IMR-90 (cell line): ENCODE data around the gene KLHL36. TPM values are rescaled to one million over a fixed set of nuclear protein-coding genes. Genes with fewer than 3 reads are reported as not detected.

Experiments used
- ATAC-seq: fragments of 200-7000 bp; cut with Tn5 transposase; 2 replicates; pipeline ENCODE4 v1.9.1; 2020; ENCODE audit warnings: low read depth, mild to moderate bottlenecking, moderate library complexity
- BruUV-seq: library from RNA; stranded (reverse); fragments of 400-500 nt; replicated peaks from 2 replicates; lab custom pipeline; 2021; lab: Mats Ljungman, UMichigan
- CTCF ChIA-PET: fragments of 300-600 bp; formaldehyde crosslinking; extraction: SDS; loops from one replicate; lab custom pipeline; 2021; ENCODE audit warnings: antibody characterized with exemption; lab: Yijun Ruan, JAX
- POLR2A ChIA-PET: fragments of 300-600 bp; sonication (Branson Sonifier 250); formaldehyde crosslinking; loops from one replicate; lab custom pipeline; 2022; ENCODE audit warnings: antibody characterized with exemption; ENCODE audit not compliant: unreplicated experiment; lab: Charles Lee
- DNase-seq: peaks from one replicate; pipeline ENCODE4 v3.0.0; 2013
- H2AFZ ChIP-seq: replicated peaks from 2 replicates; pipeline ENCODE3; 2013; ENCODE audit warnings: low read length, mild to moderate bottlenecking; ENCODE audit not compliant: poor library complexity
- H2AK5ac ChIP-seq: 2 replicates; pipeline ENCODE4 v1.6.1; 2013; ENCODE audit warnings: low read depth, low read length, inconsistent platforms
- H2AK9ac ChIP-seq: replicated peaks from 2 replicates; pipeline ENCODE3; 2013; ENCODE audit warnings: mild to moderate bottlenecking, low read depth, low read length, moderate library complexity; ENCODE audit not compliant: poor library complexity
- H2BK120ac ChIP-seq: 2 replicates; pipeline ENCODE4 v1.6.1; 2013; ENCODE audit warnings: low read depth, low read length, inconsistent platforms
- H2BK15ac ChIP-seq: 3 replicates; pipeline ENCODE4 v1.6.1; 2013; ENCODE audit warnings: low read depth, low read length, inconsistent platforms
- H2BK20ac ChIP-seq: 2 replicates; pipeline ENCODE4 v1.6.1; 2013; ENCODE audit warnings: low read depth, mild to moderate bottlenecking, inconsistent platforms, low read length, moderate library complexity
- H2BK5ac ChIP-seq: 2 replicates; pipeline ENCODE4 v1.6.1; 2013; ENCODE audit warnings: mild to moderate bottlenecking, low read depth, low read length, inconsistent platforms; ENCODE audit not compliant: poor library complexity, severe bottlenecking
- H3K14ac ChIP-seq: replicated peaks from 2 replicates; pipeline ENCODE4 v1.6.1; 2013; ENCODE audit warnings: low read depth, low read length, inconsistent platforms
- H3K18ac ChIP-seq: 2 replicates; pipeline ENCODE4 v1.6.1; 2013; ENCODE audit warnings: low read depth, low read length, control low read depth
- H3K23ac ChIP-seq: 2 replicates; pipeline ENCODE4 v1.6.1; 2013; ENCODE audit warnings: low read depth, low read length, inconsistent platforms
- H3K27ac ChIP-seq: 2 replicates; pipeline ENCODE4 v1.5.1; 2013; ENCODE audit warnings: mild to moderate bottlenecking, control low read depth, low read length; ENCODE audit not compliant: insufficient read depth
- H3K27me3 ChIP-seq: 2 replicates; pipeline ENCODE4 v1.6.1; 2013; ENCODE audit warnings: low read length; ENCODE audit not compliant: control insufficient read depth, insufficient read depth
- H3K36me3 ChIP-seq: 2 replicates; pipeline ENCODE4 v1.6.1; 2013; ENCODE audit warnings: low read length, mixed read lengths; ENCODE audit not compliant: control insufficient read depth, insufficient read depth
- H3K4ac ChIP-seq: 2 replicates; pipeline ENCODE4 v1.6.1; 2013; ENCODE audit warnings: low read depth, low read length, inconsistent platforms
- H3K4me1 ChIP-seq: 2 replicates; pipeline ENCODE4 v1.6.1; 2013; ENCODE audit warnings: low read length, mixed read lengths; ENCODE audit not compliant: control insufficient read depth, insufficient read depth
- H3K4me2 ChIP-seq: 2 replicates; pipeline ENCODE4 v1.6.1; 2013; ENCODE audit warnings: low read depth, mild to moderate bottlenecking, control low read depth, low read length, moderate library complexity
- H3K4me3 ChIP-seq: 2 replicates; pipeline ENCODE4 v1.5.1; 2013; ENCODE audit warnings: low read depth, mild to moderate bottlenecking, control low read depth, low read length, moderate library complexity; ENCODE audit not compliant: insufficient read depth
- H3K56ac ChIP-seq: 2 replicates; pipeline ENCODE4 v1.6.1; 2013; ENCODE audit warnings: low read length, inconsistent platforms; ENCODE audit not compliant: insufficient read depth; ENCODE audit errors: extremely low read depth
- H3K79me1 ChIP-seq, 2 experiments: 2 replicates each; pipeline ENCODE4 v1.6.1; 2013; ENCODE audit warnings: low read length in 2 of 2, inconsistent platforms in 1 of 2, low read depth in 1 of 2
- H3K9ac ChIP-seq: 2 replicates; pipeline ENCODE4 v1.6.1; 2013; ENCODE audit warnings: low read depth, low read length, control low read depth
- H3K9me1 ChIP-seq: 2 replicates; pipeline ENCODE4 v1.6.1; 2013; ENCODE audit warnings: low read length, inconsistent platforms; ENCODE audit not compliant: insufficient read depth
- H3K9me3 ChIP-seq: 2 replicates; pipeline ENCODE4 v1.6.1; 2013; ENCODE audit warnings: low read length; ENCODE audit not compliant: control insufficient read depth, insufficient read depth
- H4K20me1 ChIP-seq: 2 replicates; pipeline ENCODE4 v1.6.1; 2013; ENCODE audit warnings: low read length, inconsistent platforms; ENCODE audit not compliant: insufficient read depth
- H4K5ac ChIP-seq: 2 replicates; pipeline ENCODE4 v1.6.1; 2013; ENCODE audit warnings: mild to moderate bottlenecking, low read depth, low read length, control low read depth
- H4K8ac ChIP-seq, 2 experiments: 2 replicates each; pipeline ENCODE4 v1.6.1; 2013; ENCODE audit warnings: low read depth in 2 of 2, low read length in 2 of 2, control low read depth in 1 of 2, inconsistent platforms in 1 of 2
- H4K91ac ChIP-seq: 2 replicates; pipeline ENCODE4 v1.6.1; 2013; ENCODE audit warnings: low read depth, low read length, inconsistent platforms; ENCODE audit not compliant: insufficient read depth
- BHLHE40 ChIP-seq: fragments of 150-350 bp; IDR thresholded peaks from 2 replicates; pipeline ENCODE4 v1.6.1; 2016; ENCODE audit warnings: mild to moderate bottlenecking, low read depth, low read length
- CEBPB ChIP-seq: IDR thresholded peaks from 2 replicates; pipeline ENCODE4 v1.6.1; 2012; ENCODE audit warnings: low read depth, low read length, improper control_type of control experiment
- CHD1 ChIP-seq: IDR thresholded peaks from 2 replicates; pipeline ENCODE4 v1.6.1; 2012; ENCODE audit warnings: low read depth, low read length, improper control_type of control experiment
- ELK1 ChIP-seq: fragments of 150-350 bp; IDR thresholded peaks from 2 replicates; pipeline ENCODE4 v1.6.1; 2016; ENCODE audit warnings: low read depth, mild to moderate bottlenecking, low read length, moderate library complexity, borderline replicate concordance
- FOS ChIP-seq: fragments of 150-350 bp; IDR thresholded peaks from 2 replicates; pipeline ENCODE4 v1.6.1; 2016; ENCODE audit warnings: low read depth, low read length
- MAFK ChIP-seq: IDR thresholded peaks from 2 replicates; pipeline ENCODE4 v1.6.1; 2012; ENCODE audit warnings: low read depth, low read length, improper control_type of control experiment
- MAZ ChIP-seq: IDR thresholded peaks from 2 replicates; pipeline ENCODE4 v1.6.1; 2012; ENCODE audit warnings: low read depth, mild to moderate bottlenecking, low read length, improper control_type of control experiment, moderate library complexity, borderline replicate concordance
- MXI1 ChIP-seq: IDR thresholded peaks from 2 replicates; pipeline ENCODE4 v1.6.1; 2012; ENCODE audit warnings: low read depth, mild to moderate bottlenecking, low read length, moderate library complexity, borderline replicate concordance
- NFE2L2 ChIP-seq: fragments of 150-350 bp; IDR thresholded peaks from 2 replicates; pipeline ENCODE4 v1.6.1; 2016; ENCODE audit warnings: low read depth, mild to moderate bottlenecking, low read length
- POLR2A ChIP-seq: IDR thresholded peaks from 2 replicates; pipeline ENCODE4 v1.6.1; 2012; ENCODE audit warnings: mild to moderate bottlenecking, low read depth, low read length
- RAD21 ChIP-seq: IDR thresholded peaks from 2 replicates; pipeline ENCODE4 v1.6.1; 2012; ENCODE audit warnings: low read length, improper control_type of control experiment
- RCOR1 ChIP-seq: IDR thresholded peaks from 2 replicates; pipeline ENCODE4 v1.6.1; 2012; ENCODE audit warnings: mild to moderate bottlenecking, low read length, improper control_type of control experiment; ENCODE audit not compliant: insufficient replicate concordance
- RFX5 ChIP-seq: IDR thresholded peaks from 2 replicates; pipeline ENCODE4 v1.8.0; 2012; ENCODE audit warnings: low read depth, mild to moderate bottlenecking, low read length, moderate library complexity
- SMC3 ChIP-seq: fragments of 150-350 bp; IDR thresholded peaks from 2 replicates; pipeline ENCODE4 v1.6.1; 2016; ENCODE audit warnings: low read depth, mild to moderate bottlenecking, antibody characterized with exemption, low read length, moderate library complexity
- USF2 ChIP-seq: fragments of 150-350 bp; IDR thresholded peaks from 2 replicates; pipeline ENCODE4 v1.6.1; 2017; ENCODE audit warnings: mild to moderate bottlenecking, antibody characterized with exemption, low read length, low read depth
- WGBS, 2 experiments: methylation state at CpG; one replicate each; pipeline versions ENCODE4 v1.1.5 to v1.1.7; 2013; ENCODE audit warnings: missing lambda C conversion rate in 2 of 2; ENCODE audit not compliant: insufficient read length in 1 of 2; ENCODE audit errors: extremely low coverage in 2 of 2; 5-methylcytosine and 5-hydroxymethylcytosine counted together
- dilution Hi-C: fragments of 300-500 bp; cut with HindIII; formaldehyde crosslinking; loops from one replicate; pipeline ENCODE4 v1.14.3; 2018; ENCODE audit warnings: low sequenced_read_pairs; ENCODE audit not compliant: unreplicated experiment
- in situ Hi-C: fragments of 300-500 bp; cut with MboI; formaldehyde crosslinking; loops from 3 replicates; pipeline ENCODE4 v1.14.3; 2019; ENCODE audit warnings: low sequenced_read_pairs, inconsistent platforms, mixed read lengths
- intact Hi-C: fragments of 100-400 bp; cut with micrococcal nuclease; formaldehyde crosslinking; loops from 2 replicates; pipeline ENCODE4 v1.10.0; 2022
- polyA plus RNA-seq, 3 experiments: library from polyadenylated mRNA; depleted of rRNA; stranded (reverse); fragments of >200 nt; gene quantifications; 2 replicates each; pipeline ENCODE4 v1.2.3, GENCODE V29; 2012; ENCODE audit warnings: low replicate concordance in 1 of 3
- total RNA-seq: library from RNA; depleted of rRNA; stranded (reverse); fragments of >200 nt; gene quantifications from 2 replicates; pipeline ENCODE4 v1.2.3, GENCODE V29; 2012

KLHL36 gene
- total and polyA plus RNA-seq, 2 of the 4 experiments (the other 2 are of a cell fraction), result 45.9 to 46.3 TPM

GRCh38 chr16:84656649-84657048 lies 8.3 kb downstream of the KLHL36 start:
- ATAC-seq (no peak), DNase-seq (no peak)
- Histone ChIP-seq H4K8ac (no peak overlapping the region), H3K56ac (no peak overlapping the region), H3K9me3 (no peaks in the 10 kb centered on the region), H2AFZ (no peak overlapping the region), H3K4me1 (no peaks in the 10 kb centered on the region), H3K36me3 (peaks cover 62% of the 10 kb centered on the region), H3K9me1 (peaks cover 17% of the 10 kb centered on the region), H2BK20ac (no peak overlapping the region), H2AK5ac (no peak overlapping the region), H3K9ac (no peak overlapping the region), H3K27ac (no peak overlapping the region), H3K79me1 (peaks cover 40 to 80% of the 10 kb centered on the region in 2 experiments), H4K91ac (no peak overlapping the region), H2BK5ac (no peak overlapping the region), H2AK9ac (no peak overlapping the region), H3K23ac (no peak overlapping the region), H3K4me3 (no peak overlapping the region), H4K20me1 (peaks cover 28% of the 10 kb centered on the region), H2BK15ac (no peak overlapping the region), H3K18ac (no peak overlapping the region), H3K27me3 (no peaks in the 10 kb centered on the region), H4K5ac (no peak overlapping the region), H3K4me2 (no peak overlapping the region), H3K4ac (no peak overlapping the region), H3K14ac (no peak overlapping the region), H2BK120ac (no peak overlapping the region)
- ChIA-PET POLR2A (no interaction called here), CTCF (no interaction called here)
- no TSS peak for BruUV-seq
- TF ChIP-seq CHD1, result no peak
- TF ChIP-seq SMC3, result no peak
- no peak for TF ChIP-seq CEBPB
- TF ChIP-seq BHLHE40, result no peak
- TF ChIP-seq RCOR1, result no peak
- no peak for TF ChIP-seq USF2
- no peak for TF ChIP-seq MAFK
- TF ChIP-seq ELK1, result no peak
- TF ChIP-seq RFX5, result no peak
- TF ChIP-seq NFE2L2, result no peak
- no peak for TF ChIP-seq MXI1
- no peak for TF ChIP-seq RAD21
- TF ChIP-seq MAZ, result no peak
- TF ChIP-seq FOS, result no peak
- no peak for TF ChIP-seq POLR2A
- dilution Hi-C loops (no loop called here), in situ Hi-C loops (no loop called here), intact Hi-C loops (no loop called here)
- WGBS, 2 experiments, result 90% methylated on average over 19 of the region's 22 CpGs; no CpG with 5 or more reads in 1 of the 2 experiments
